K562 (cell line): ENCODE measurements around the gene TJP3. TPM values are rescaled to one million over a fixed set of nuclear protein-coding genes. Genes with fewer than 3 reads are reported as not detected.

Experiments
- polyA plus RNA-seq, 8 experiments: library from polyadenylated mRNA; depleted of rRNA in 4 of 8; stranded (reverse) in 5 of 8; unstranded in 3 of 8; fragments of >200 nt; fragmentation: Nextera tagmentation in 2 of 8; fragmentation: Illumina TruSeq in 1 of 8; extraction: Ambion mirVana in 2 of 8; extraction: Trizol in 1 of 8; gene quantifications; 2 replicates each; pipeline versions ENCODE4 v1.2.1 to v1.2.3, GENCODE V29; 2011 to 2014; ENCODE audit warnings: inconsistent platforms in 1 of 8, missing spikeins in 1 of 8
- small RNA-seq: library from RNA; depleted of rRNA; stranded (forward); fragments of <200 nt; gene quantifications from one replicate; pipeline ENCODE3, GENCODE V24; 2014
- total RNA-seq, 7 experiments: library from RNA; depleted of rRNA in 6 of 7; stranded (reverse); fragments of >200 nt in 6 of 7; fragmentation: Illumina TruSeq in 2 of 7; extraction: Trizol in 2 of 7; gene quantifications; 2 replicates each; pipeline versions ENCODE4 v1.2.1 to v1.2.3, GENCODE V29; 2011 to 2021; ENCODE audit warnings: low replicate concordance in 1 of 7

The TJP3 gene
- total and polyA plus RNA-seq, 9 of the 15 experiments (the other 6 are each of a cell fraction or from before 2014, with no cell fraction given) = 0.11 to 2.4 (median 0.57) TPM; not detected in 1

Small RNA genes within 50 kb of the gene (small RNA-seq; reads per million reads assigned to genes)
- not detected for gene AC005777.1

Other genes with a start within 250 kb of the TJP3 start
Only the 7 nearest of the 18 such genes appear.
- gene TBXA2R, start 101.5 kb upstream of the TJP3 start, total RNA-seq (2014; rRNA removed) = 2.5 and 5.2 TPM in 2 replicates
- gene TBXA2R, start 101.5 kb upstream of the TJP3 start, total RNA-seq (2014; rRNA removed; fragmentation: Illumina TruSeq; extraction: Trizol) = 2.3 and 2.8 TPM in 2 replicates
- gene TBXA2R, start 101.5 kb upstream of the TJP3 start, total RNA-seq (2015; rRNA removed; fragmentation: Illumina TruSeq; extraction: Trizol) = 2.5 and 3.1 TPM in 2 replicates
- 21.0 and 24.0 TPM in 2 replicates for gene TBXA2R, start 101.5 kb upstream of the TJP3 start, total RNA-seq (2021)
- 2.9 and 4.4 TPM in 2 replicates for gene TBXA2R, start 101.5 kb upstream of the TJP3 start, polyA plus RNA-seq (2011; rRNA removed)
- gene TBXA2R, start 101.5 kb upstream of the TJP3 start, polyA plus RNA-seq (2014; fragmentation: Illumina TruSeq; extraction: Trizol) = 4.3 and 6.7 TPM in 2 replicates
- gene TBXA2R, start 101.5 kb upstream of the TJP3 start, polyA plus RNA-seq (2014; fragmentation: Nextera tagmentation; extraction: Ambion mirVana) = 1 to 10 TPM; 1.5 to 2.6 TPM
- gene TBXA2R, start 101.5 kb upstream of the TJP3 start, polyA plus RNA-seq (2014; rRNA removed) = 5.7 and 6.1 TPM in 2 replicates
- 46.5 and 57.8 TPM in 2 replicates for gene CACTIN, start 81.6 kb upstream of the TJP3 start, total RNA-seq (2014; rRNA removed)
- 7.6 and 7.9 TPM in 2 replicates for gene CACTIN, start 81.6 kb upstream of the TJP3 start, total RNA-seq (2014; rRNA removed; fragmentation: Illumina TruSeq; extraction: Trizol)
- gene CACTIN, start 81.6 kb upstream of the TJP3 start, total RNA-seq (2015; rRNA removed; fragmentation: Illumina TruSeq; extraction: Trizol) = 25.6 and 27.3 TPM in 2 replicates
- gene CACTIN, start 81.6 kb upstream of the TJP3 start, total RNA-seq (2021) = 42.1 and 49.2 TPM in 2 replicates
- gene CACTIN, start 81.6 kb upstream of the TJP3 start, polyA plus RNA-seq (2011; rRNA removed) = 15.0 and 19.4 TPM in 2 replicates
- 9.6 and 20.4 TPM in 2 replicates for gene CACTIN, start 81.6 kb upstream of the TJP3 start, polyA plus RNA-seq (2014; fragmentation: Illumina TruSeq; extraction: Trizol)
- gene CACTIN, start 81.6 kb upstream of the TJP3 start, polyA plus RNA-seq (2014; fragmentation: Nextera tagmentation; extraction: Ambion mirVana) = under 1 TPM; 0.15 to 0.52 TPM
- 35.0 and 36.4 TPM in 2 replicates for gene CACTIN, start 81.6 kb upstream of the TJP3 start, polyA plus RNA-seq (2014; rRNA removed)
- 6.0 and 10.7 TPM in 2 replicates for gene PIP5K1C, start 7.9 kb upstream of the TJP3 start, total RNA-seq (2014; rRNA removed)
- gene PIP5K1C, start 7.9 kb upstream of the TJP3 start, total RNA-seq (2014; rRNA removed; fragmentation: Illumina TruSeq; extraction: Trizol) = 1.4 and 1.9 TPM in 2 replicates
- gene PIP5K1C, start 7.9 kb upstream of the TJP3 start, total RNA-seq (2015; rRNA removed; fragmentation: Illumina TruSeq; extraction: Trizol) = 4.1 and 5.3 TPM in 2 replicates
- gene PIP5K1C, start 7.9 kb upstream of the TJP3 start, total RNA-seq (2021) = 21.4 and 22.1 TPM in 2 replicates
- gene PIP5K1C, start 7.9 kb upstream of the TJP3 start, polyA plus RNA-seq (2011; rRNA removed) = 2.9 and 5.8 TPM in 2 replicates
- 8.0 and 11.3 TPM in 2 replicates for gene PIP5K1C, start 7.9 kb upstream of the TJP3 start, polyA plus RNA-seq (2014; fragmentation: Illumina TruSeq; extraction: Trizol)
- under 1 TPM; 0.38 to 0.61 TPM for gene PIP5K1C, start 7.9 kb upstream of the TJP3 start, polyA plus RNA-seq (2014; fragmentation: Nextera tagmentation; extraction: Ambion mirVana)
- 7.6 and 8.3 TPM in 2 replicates for gene PIP5K1C, start 7.9 kb upstream of the TJP3 start, polyA plus RNA-seq (2014; rRNA removed)
- 28.8 and 29.5 TPM in 2 replicates for gene APBA3, start 53.3 kb downstream of the TJP3 start, total RNA-seq (2014; rRNA removed)
- 1.4 and 2.8 TPM in 2 replicates for gene APBA3, start 53.3 kb downstream of the TJP3 start, total RNA-seq (2014; rRNA removed; fragmentation: Illumina TruSeq; extraction: Trizol)
- 10.8 and 14.0 TPM in 2 replicates for gene APBA3, start 53.3 kb downstream of the TJP3 start, total RNA-seq (2015; rRNA removed; fragmentation: Illumina TruSeq; extraction: Trizol)
- gene APBA3, start 53.3 kb downstream of the TJP3 start, total RNA-seq (2021) = 19.7 and 23.8 TPM in 2 replicates
- gene APBA3, start 53.3 kb downstream of the TJP3 start, polyA plus RNA-seq (2011; rRNA removed) = 11.5 and 20.7 TPM in 2 replicates
- 9.0 and 18.5 TPM in 2 replicates for gene APBA3, start 53.3 kb downstream of the TJP3 start, polyA plus RNA-seq (2014; fragmentation: Illumina TruSeq; extraction: Trizol)
- gene APBA3, start 53.3 kb downstream of the TJP3 start, polyA plus RNA-seq (2014; fragmentation: Nextera tagmentation; extraction: Ambion mirVana) = under 1 TPM; 0.10 to 0.42 TPM
- gene APBA3, start 53.3 kb downstream of the TJP3 start, polyA plus RNA-seq (2014; rRNA removed) = 25.0 and 28.2 TPM in 2 replicates
- 120 and 124 TPM in 2 replicates for gene MRPL54, start 54.3 kb downstream of the TJP3 start, total RNA-seq (2014; rRNA removed)
- gene MRPL54, start 54.3 kb downstream of the TJP3 start, total RNA-seq (2014; rRNA removed; fragmentation: Illumina TruSeq; extraction: Trizol) = 31.5 and 35.9 TPM in 2 replicates
- gene MRPL54, start 54.3 kb downstream of the TJP3 start, total RNA-seq (2015; rRNA removed; fragmentation: Illumina TruSeq; extraction: Trizol) = 93.8 and 97.3 TPM in 2 replicates
- gene MRPL54, start 54.3 kb downstream of the TJP3 start, total RNA-seq (2021) = 83.2 and 87.9 TPM in 2 replicates
- 44.2 and 52.3 TPM in 2 replicates for gene MRPL54, start 54.3 kb downstream of the TJP3 start, polyA plus RNA-seq (2011; rRNA removed)
- 56.9 and 68.4 TPM in 2 replicates for gene MRPL54, start 54.3 kb downstream of the TJP3 start, polyA plus RNA-seq (2014; fragmentation: Illumina TruSeq; extraction: Trizol)
- 10 to 100 TPM in 1 of 2 experiments, 1 to 10 TPM in 1; 3.5 to 13.6 TPM for gene MRPL54, start 54.3 kb downstream of the TJP3 start, polyA plus RNA-seq (2014; fragmentation: Nextera tagmentation; extraction: Ambion mirVana)
- gene MRPL54, start 54.3 kb downstream of the TJP3 start, polyA plus RNA-seq (2014; rRNA removed) = 93.7 and 131 TPM in 2 replicates
- gene RAX2, start 63.8 kb downstream of the TJP3 start, total RNA-seq (2014; rRNA removed) = not detected in 2 replicates
- not detected in 2 replicates for gene RAX2, start 63.8 kb downstream of the TJP3 start, total RNA-seq (2014; rRNA removed; fragmentation: Illumina TruSeq; extraction: Trizol)
- gene RAX2, start 63.8 kb downstream of the TJP3 start, total RNA-seq (2015; rRNA removed; fragmentation: Illumina TruSeq; extraction: Trizol) = not detected in 2 replicates
- gene RAX2, start 63.8 kb downstream of the TJP3 start, total RNA-seq (2021) = not detected in 2 replicates
- gene RAX2, start 63.8 kb downstream of the TJP3 start, polyA plus RNA-seq (2011; rRNA removed) = not detected in 2 replicates
- gene RAX2, start 63.8 kb downstream of the TJP3 start, polyA plus RNA-seq (2014; fragmentation: Illumina TruSeq; extraction: Trizol) = not detected in 2 replicates
- gene RAX2, start 63.8 kb downstream of the TJP3 start, polyA plus RNA-seq (2014; fragmentation: Nextera tagmentation; extraction: Ambion mirVana) = not detected
- gene RAX2, start 63.8 kb downstream of the TJP3 start, polyA plus RNA-seq (2014; rRNA removed) = not detected in 2 replicates
- 41.2 and 57.1 TPM in 2 replicates for gene MATK, start 78.0 kb downstream of the TJP3 start, total RNA-seq (2014; rRNA removed)
- 6.1 and 8.4 TPM in 2 replicates for gene MATK, start 78.0 kb downstream of the TJP3 start, total RNA-seq (2014; rRNA removed; fragmentation: Illumina TruSeq; extraction: Trizol)
- 21.4 and 23.2 TPM in 2 replicates for gene MATK, start 78.0 kb downstream of the TJP3 start, total RNA-seq (2015; rRNA removed; fragmentation: Illumina TruSeq; extraction: Trizol)
- 41.5 and 45.3 TPM in 2 replicates for gene MATK, start 78.0 kb downstream of the TJP3 start, total RNA-seq (2021)
- gene MATK, start 78.0 kb downstream of the TJP3 start, polyA plus RNA-seq (2011; rRNA removed) = 31.1 and 32.8 TPM in 2 replicates
- 10.8 and 15.7 TPM in 2 replicates for gene MATK, start 78.0 kb downstream of the TJP3 start, polyA plus RNA-seq (2014; fragmentation: Illumina TruSeq; extraction: Trizol)
- gene MATK, start 78.0 kb downstream of the TJP3 start, polyA plus RNA-seq (2014; fragmentation: Nextera tagmentation; extraction: Ambion mirVana) = under 1 TPM; 0.08 to 0.71 TPM
- 37.5 and 37.9 TPM in 2 replicates for gene MATK, start 78.0 kb downstream of the TJP3 start, polyA plus RNA-seq (2014; rRNA removed)